Stimulated activated memory B cell treated with anti-CD40 and anti-IgM and Interleukin-4, amounts not matched to agents 10 μg/mL and 1 μg/mL and 100 μg/mL, for 72 hours (primary cell): ENCODE data around the gene REEP3.

Experiments
- ATAC-seq: fragments of 150-1000 bp; cut with Tn5 transposase; 2 replicates; pipeline ENCODE4 v1.10.0; 2021
- H3K27ac Mint-ChIP-seq: one replicate; pipeline ENCODE4 v1.8.0; 2022; ENCODE audit warnings: mild to moderate bottlenecking, mixed read lengths
- H3K27me3 Mint-ChIP-seq: one replicate; pipeline ENCODE4 v1.8.0; 2022; ENCODE audit warnings: mixed read lengths
- H3K36me3 Mint-ChIP-seq: one replicate; pipeline ENCODE4 v1.8.0; 2022; ENCODE audit warnings: mixed read lengths
- H3K4me1 Mint-ChIP-seq: one replicate; pipeline ENCODE4 v1.8.0; 2022; ENCODE audit warnings: mixed read lengths
- H3K4me3 Mint-ChIP-seq: one replicate; pipeline ENCODE4 v1.8.0; 2022; ENCODE audit warnings: mild to moderate bottlenecking, moderate library complexity, mixed read lengths
- H3K9me3 Mint-ChIP-seq: one replicate; pipeline ENCODE4 v1.8.0; 2022; ENCODE audit warnings: mixed read lengths

REEP3 gene

DNA sequence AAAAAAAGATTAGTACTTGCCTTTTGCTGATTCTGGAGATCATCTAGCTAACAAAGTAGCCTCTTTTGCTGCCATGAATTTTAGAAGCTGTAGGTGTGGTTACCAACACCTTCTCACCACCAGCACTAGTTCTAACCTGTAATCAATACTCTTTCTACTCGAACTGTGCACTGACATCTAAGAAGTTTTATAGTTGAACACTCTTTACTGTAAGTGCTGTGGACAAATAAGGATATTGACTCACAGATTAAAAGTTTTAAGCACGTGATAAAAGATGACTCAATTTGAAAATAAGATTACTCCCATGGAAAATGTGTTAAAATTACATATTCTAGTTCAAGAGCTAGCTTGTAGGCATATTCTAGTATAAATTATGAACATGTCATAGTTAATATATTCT is 89.9 kb downstream of the REEP3 start:
- Mint-ChIP-seq H3K27ac (no peak overlapping the region), H3K9me3 (no peaks in the 10 kb centered on the region)

GRCh38 chr10:63614371-63614891 is 93.2 kb downstream of the REEP3 start:
- Mint-ChIP-seq H3K27ac (no peak overlapping the region), H3K4me3 (no peak overlapping the region), H3K9me3 (no peaks in the 10 kb centered on the region)

More for the DNA sequence above, 89.9 kb downstream of the REEP3 start:
- peaks cover 5% of the 10 kb centered on the region for H3K36me3 Mint-ChIP-seq
- H3K4me3 Mint-ChIP-seq: no peak overlapping the region
- no peak for ATAC-seq
- no peaks in the 10 kb centered on the region for H3K4me1 Mint-ChIP-seq
- no peaks in the 10 kb centered on the region for H3K27me3 Mint-ChIP-seq

GRCh38 chr10:63618552-63618951 is 97.4 kb downstream of the REEP3 start:
- Mint-ChIP-seq H3K36me3 (peaks cover 28% of the 10 kb centered on the region), H3K4me3 (no peak overlapping the region), H3K27me3 (no peaks in the 10 kb centered on the region), H3K4me1 (no peaks in the 10 kb centered on the region), H3K27ac (no peak overlapping the region), H3K9me3 (no peaks in the 10 kb centered on the region)
- ATAC-seq: no peak

More at GRCh38 chr10:63614371-63614891, 93.2 kb downstream of the REEP3 start:
- ATAC-seq: no peak
- Mint-ChIP-seq H3K36me3 (peaks cover 16% of the 10 kb centered on the region), H3K4me1 (no peaks in the 10 kb centered on the region), H3K27me3 (no peaks in the 10 kb centered on the region)

DNA sequence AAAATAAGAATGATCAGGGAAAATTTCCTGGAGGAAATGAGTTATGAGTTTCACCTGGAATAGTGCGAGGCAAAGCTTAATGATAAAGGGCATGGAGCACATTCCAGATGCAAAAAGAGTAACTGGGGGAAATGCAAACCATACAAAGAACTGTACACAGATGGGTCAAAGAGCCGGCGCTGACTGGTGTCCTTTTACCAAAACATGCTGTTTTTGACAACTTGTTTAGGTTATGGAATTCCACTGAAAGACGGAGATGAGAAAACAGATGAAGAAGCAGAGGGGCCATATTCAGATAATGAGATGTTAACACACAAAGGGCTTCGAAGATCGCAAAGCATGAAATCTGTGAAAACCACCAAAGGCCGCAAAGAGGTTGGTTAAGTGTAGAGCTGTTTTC is 98.2 kb downstream of the REEP3 start:
- Mint-ChIP-seq H3K27me3 (no peaks in the 10 kb centered on the region), H3K27ac (no peak overlapping the region), H3K4me1 (no peaks in the 10 kb centered on the region), H3K36me3 (peaks cover 28% of the 10 kb centered on the region), H3K4me3 (no peak overlapping the region), H3K9me3 (no peaks in the 10 kb centered on the region)
- ATAC-seq: no peak

- no peaks in the 10 kb centered on the region for H3K4me1 Mint-ChIP-seq
- H3K4me3 Mint-ChIP-seq: no peak overlapping the region
- ATAC-seq: no peak
- peaks cover 19% of the 10 kb centered on the region for H3K36me3 Mint-ChIP-seq
- no peak overlapping the region for H3K27ac Mint-ChIP-seq
- no peaks in the 10 kb centered on the region for H3K9me3 Mint-ChIP-seq
- H3K27me3 Mint-ChIP-seq: no peaks in the 10 kb centered on the region
These were observed 100.9 kb downstream of the REEP3 start for GRCh38 chr10:63622097-63622496.

DNA sequence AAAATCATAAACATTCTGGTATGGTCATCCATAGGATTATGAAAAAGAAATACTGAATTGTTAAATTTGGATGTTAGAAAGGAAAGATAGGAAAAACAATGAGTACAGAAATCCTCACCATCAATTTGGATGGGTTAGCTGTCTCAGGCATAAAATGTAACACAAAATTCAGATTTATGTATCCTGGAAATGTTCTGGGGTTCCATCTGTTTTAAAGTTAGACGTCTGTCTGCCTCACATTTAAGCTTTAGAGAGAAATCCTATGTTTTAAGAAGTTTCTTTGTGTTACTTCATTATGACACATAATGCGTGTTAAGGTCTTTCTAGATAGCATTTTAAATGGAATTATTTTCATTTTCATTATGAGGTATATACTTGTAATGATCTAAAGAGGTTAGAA is 103.5 kb downstream of the REEP3 start:
- H3K4me3 Mint-ChIP-seq: no peak overlapping the region
- no peaks in the 10 kb centered on the region for H3K27me3 Mint-ChIP-seq
- no peak overlapping the region for H3K27ac Mint-ChIP-seq
- peaks cover 10% of the 10 kb centered on the region for H3K36me3 Mint-ChIP-seq
- ATAC-seq: no peak
- no peaks in the 10 kb centered on the region for H3K9me3 Mint-ChIP-seq
- H3K4me1 Mint-ChIP-seq: peaks cover 16% of the 10 kb centered on the region

DNA sequence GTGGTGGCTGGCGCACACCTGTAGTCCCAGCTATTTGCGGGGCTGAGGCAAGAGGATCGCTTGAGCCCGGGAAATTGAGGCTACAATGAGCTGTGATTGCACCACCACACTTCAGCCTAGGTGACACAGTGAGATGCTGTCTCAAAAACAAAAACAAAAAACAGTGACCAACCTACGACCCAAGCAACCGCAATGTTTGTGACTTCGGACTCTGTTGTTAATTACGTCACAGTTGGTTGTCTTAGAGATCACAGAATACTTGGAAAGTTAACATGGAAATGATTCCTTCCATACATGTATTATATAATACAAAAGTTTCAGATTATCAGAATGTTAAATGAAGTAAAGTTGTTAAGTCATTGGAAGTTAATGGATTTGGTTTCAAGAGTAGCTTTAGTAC is 106.2 kb downstream of the REEP3 start:
- H3K9me3 Mint-ChIP-seq: no peaks in the 10 kb centered on the region
- peaks cover 7% of the 10 kb centered on the region for H3K36me3 Mint-ChIP-seq
- no peak for ATAC-seq
- H3K4me3 Mint-ChIP-seq: no peak overlapping the region
- no peaks in the 10 kb centered on the region for H3K27me3 Mint-ChIP-seq
- H3K27ac Mint-ChIP-seq: peak overlapping the region; percentile 88
- peaks cover 16% of the 10 kb centered on the region for H3K4me1 Mint-ChIP-seq

- Mint-ChIP-seq H3K36me3 (peaks cover 2% of the 10 kb centered on the region), H3K27ac (peak overlapping the region; percentile 88), H3K4me1 (peaks cover 16% of the 10 kb centered on the region), H3K4me3 (peak overlapping the region; percentile 53), H3K9me3 (no peaks in the 10 kb centered on the region), H3K27me3 (no peaks in the 10 kb centered on the region)
- no peak for ATAC-seq
These were observed 106.7 kb downstream of the REEP3 start for GRCh38 chr10:63627881-63628296.

- peak overlapping the region; percentile 99 for H3K4me3 Mint-ChIP-seq
- no peaks in the 10 kb centered on the region for H3K9me3 Mint-ChIP-seq
- no peaks in the 10 kb centered on the region for H3K27me3 Mint-ChIP-seq
- peak; percentile 50 for ATAC-seq
- H3K27ac Mint-ChIP-seq: peak overlapping the region; percentile 88
- H3K36me3 Mint-ChIP-seq: no peaks in the 10 kb centered on the region
- peaks cover 16% of the 10 kb centered on the region for H3K4me1 Mint-ChIP-seq
These were observed 107.5 kb downstream of the REEP3 start for GRCh38 chr10:63628526-63629362.

GRCh38 chr10:63629363-63630084 is 108.3 kb downstream of the REEP3 start:
- Mint-ChIP-seq H3K4me1 (peaks cover 16% of the 10 kb centered on the region), H3K4me3 (peak overlapping the region; percentile 99)
- peak; percentile 79 for ATAC-seq

GRCh38 chr10:63630085-63630930 is 109.1 kb downstream of the REEP3 start:
- Mint-ChIP-seq H3K4me1 (peaks cover 20% of the 10 kb centered on the region), H3K36me3 (no peaks in the 10 kb centered on the region), H3K4me3 (peak overlapping the region; percentile 99), H3K9me3 (no peaks in the 10 kb centered on the region), H3K27me3 (no peaks in the 10 kb centered on the region), H3K27ac (peak overlapping the region; percentile 88)
- peak; percentile 84 for ATAC-seq

More at GRCh38 chr10:63629363-63630084, 108.3 kb downstream of the REEP3 start:
- Mint-ChIP-seq H3K36me3 (no peaks in the 10 kb centered on the region), H3K27me3 (no peaks in the 10 kb centered on the region), H3K9me3 (no peaks in the 10 kb centered on the region), H3K27ac (peak overlapping the region; percentile 88)

- H3K36me3 Mint-ChIP-seq: no peaks in the 10 kb centered on the region
- peak overlapping the region; percentile 99 for H3K4me3 Mint-ChIP-seq
- H3K9me3 Mint-ChIP-seq: no peaks in the 10 kb centered on the region
- peaks cover 20% of the 10 kb centered on the region for H3K4me1 Mint-ChIP-seq
- no peak for ATAC-seq
- no peaks in the 10 kb centered on the region for H3K27me3 Mint-ChIP-seq
- peak overlapping the region; percentile 88 for H3K27ac Mint-ChIP-seq
These were observed 109.9 kb downstream of the REEP3 start for GRCh38 chr10:63630931-63631680.

- H3K4me3 Mint-ChIP-seq: no peak overlapping the region
- no peak for ATAC-seq
- H3K36me3 Mint-ChIP-seq: no peaks in the 10 kb centered on the region
- H3K9me3 Mint-ChIP-seq: no peaks in the 10 kb centered on the region
- H3K27me3 Mint-ChIP-seq: no peaks in the 10 kb centered on the region
- H3K27ac Mint-ChIP-seq: peak overlapping the region; percentile 59
- peaks cover 20% of the 10 kb centered on the region for H3K4me1 Mint-ChIP-seq
These were observed 110.8 kb downstream of the REEP3 start for GRCh38 chr10:63631991-63632390.
